HG03354 (cell line): Measurements from ENCODE around the gene SBF2.
"Not testable (repeated sequence)": the region's sequence is repeated elsewhere in the genome, so short reads cannot be mapped to it uniquely, and the experiment has no call there.

Experiments
- ATAC-seq: cut with Tn5 transposase; IDR thresholded peaks from one replicate; pipeline ENCODE4 v1.9.1; 2021; ENCODE audit warnings: mild to moderate bottlenecking; ENCODE audit not compliant: unreplicated experiment, poor library complexity, severe bottlenecking

The SBF2 gene

DNA sequence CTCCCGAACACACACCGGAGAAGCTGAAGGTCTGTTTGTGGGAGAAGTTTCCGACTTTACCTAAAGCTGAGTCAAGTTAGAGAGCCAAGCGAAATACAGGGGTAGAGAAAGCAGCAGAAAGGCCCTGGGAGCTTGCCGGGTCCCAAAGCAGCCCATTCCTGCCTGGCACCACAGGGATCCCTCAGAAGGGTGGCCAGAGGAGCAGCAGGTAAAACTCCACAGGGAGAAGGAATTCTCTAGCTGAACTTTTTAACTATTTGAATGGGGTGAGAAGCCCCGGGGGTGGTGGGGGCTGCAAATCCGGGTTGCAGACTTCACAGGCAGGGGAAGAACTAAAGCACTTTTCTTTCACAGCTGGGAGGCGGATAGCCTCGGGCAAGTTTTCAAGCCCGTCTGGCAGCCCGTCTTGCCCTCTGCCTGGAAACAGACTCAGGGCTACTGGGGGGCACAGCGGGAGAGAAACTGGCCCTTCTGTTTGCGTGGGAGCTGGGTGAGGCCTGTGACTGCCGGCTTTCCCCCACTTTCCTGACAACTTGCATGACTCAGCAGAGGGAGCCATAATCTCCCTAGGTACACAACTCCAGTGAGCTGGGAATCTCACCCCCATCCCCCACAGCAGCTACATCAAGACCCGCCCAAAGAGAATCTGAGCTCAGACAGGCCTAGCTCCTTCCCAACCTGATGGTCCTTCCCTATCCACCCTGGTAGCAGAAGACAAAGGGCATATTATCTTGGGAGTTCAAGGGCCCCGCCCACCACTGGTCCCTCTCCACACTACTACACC is 311.0 kb downstream of the SBF2 start:
- ATAC-seq: no peak

DNA sequence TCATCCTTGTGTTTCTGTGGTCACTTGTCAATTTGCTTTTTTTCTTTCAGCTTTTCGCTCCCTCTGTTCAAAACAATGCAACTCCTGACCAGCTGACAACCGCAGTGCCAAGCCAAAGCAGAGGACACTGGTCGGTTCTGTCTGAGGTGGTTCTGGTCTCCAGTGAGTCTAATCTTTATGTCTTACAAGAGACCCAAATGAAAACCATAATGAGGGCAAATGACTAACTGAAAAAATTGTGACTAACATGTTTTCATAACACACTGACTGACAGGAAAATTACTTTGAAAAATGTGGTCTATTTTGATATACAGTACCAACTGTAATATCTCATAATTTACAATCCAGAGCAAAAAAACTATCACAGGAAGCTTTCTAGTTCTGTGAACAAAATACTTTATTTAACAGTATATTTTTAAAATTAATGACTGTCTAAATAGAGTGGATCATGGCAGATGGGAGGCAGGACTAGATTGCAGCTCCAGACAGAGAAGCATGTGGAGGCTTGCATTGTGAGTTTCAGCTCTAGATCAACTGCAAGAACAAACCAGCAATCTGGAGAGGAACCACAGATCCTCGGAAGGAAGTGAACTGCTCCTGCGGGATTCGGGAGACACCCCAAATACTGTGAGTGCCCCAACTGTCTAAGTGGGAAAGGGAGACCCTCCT is 311.8 kb downstream of the SBF2 start:
- ATAC-seq: no peak

DNA sequence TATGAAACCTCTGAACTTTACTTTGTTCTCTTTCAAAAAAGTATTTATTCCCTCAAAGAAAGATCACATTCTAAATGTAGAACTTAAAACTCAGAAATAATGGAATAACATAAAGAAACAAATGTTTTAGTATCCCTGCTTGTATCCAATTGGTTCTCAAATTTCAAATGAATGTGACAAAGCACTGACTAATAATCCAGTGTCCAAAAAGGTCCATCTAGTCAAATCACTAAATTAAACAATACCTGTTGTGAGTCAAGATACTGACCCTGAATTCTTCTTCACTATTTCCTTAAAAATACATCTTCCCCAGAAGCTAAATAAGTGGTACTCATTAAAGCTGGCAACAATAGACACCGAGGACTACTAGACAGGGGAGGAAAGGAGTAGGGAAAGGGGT is 313.1 kb downstream of the SBF2 start:
- no peak for ATAC-seq

DNA sequence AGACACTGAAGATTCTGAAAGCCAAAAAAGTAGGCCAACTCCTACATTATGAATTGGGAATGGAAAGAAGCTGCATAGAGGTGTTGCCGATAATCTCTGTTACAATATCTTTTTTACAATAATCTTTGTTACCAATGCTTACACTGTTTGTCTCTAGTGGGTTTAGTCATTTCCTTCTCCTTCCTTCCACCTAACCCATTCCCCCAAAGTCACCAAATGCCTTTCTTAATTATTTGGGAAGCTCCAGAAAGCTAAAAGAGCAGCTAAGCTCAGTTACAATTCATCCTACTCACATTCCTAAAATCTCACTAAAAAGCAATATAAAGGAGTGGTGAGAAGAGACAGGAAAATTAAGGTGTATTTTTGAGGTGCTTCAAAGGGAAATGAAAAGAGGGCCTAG is 316.5 kb downstream of the SBF2 start:
- ATAC-seq: no peak

DNA sequence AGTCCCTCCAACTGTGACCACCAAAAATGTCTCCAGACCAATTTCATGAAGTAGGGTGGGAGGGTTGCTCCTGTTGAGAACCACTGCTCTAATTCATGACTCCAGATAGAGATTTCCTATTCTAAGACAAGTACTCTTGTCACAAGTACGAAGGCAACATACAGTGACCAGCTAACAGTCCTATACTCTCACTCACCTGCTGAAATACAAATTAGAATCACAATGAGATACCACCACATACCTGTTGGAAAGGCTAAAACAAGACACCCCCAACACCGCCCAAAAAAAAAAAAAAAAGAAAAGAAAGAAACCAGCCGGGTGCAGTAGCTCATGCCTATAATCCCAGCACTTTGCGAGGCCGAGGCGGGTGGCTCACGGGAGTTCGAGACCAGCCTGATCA is 319.6 kb downstream of the SBF2 start:
- no peak for ATAC-seq

DNA sequence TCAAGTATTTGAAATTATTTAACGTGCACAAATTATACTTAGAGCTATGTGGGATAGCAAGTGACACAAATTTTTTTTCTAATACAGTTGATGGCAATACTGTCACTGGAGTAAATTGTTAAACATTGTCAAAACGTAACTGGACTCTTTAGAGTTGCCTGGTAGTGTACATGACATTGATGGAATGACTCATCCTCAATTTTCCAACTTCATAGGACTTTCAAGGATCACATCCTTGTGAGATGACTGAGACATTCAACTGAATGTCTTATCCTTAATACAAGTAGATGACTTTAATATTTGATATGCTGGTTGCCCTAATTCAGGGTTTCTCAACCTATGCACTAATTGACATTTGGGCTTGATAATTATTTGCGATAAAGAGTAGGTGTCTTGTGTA is 320.1 kb downstream of the SBF2 start:
- no peak for ATAC-seq

DNA sequence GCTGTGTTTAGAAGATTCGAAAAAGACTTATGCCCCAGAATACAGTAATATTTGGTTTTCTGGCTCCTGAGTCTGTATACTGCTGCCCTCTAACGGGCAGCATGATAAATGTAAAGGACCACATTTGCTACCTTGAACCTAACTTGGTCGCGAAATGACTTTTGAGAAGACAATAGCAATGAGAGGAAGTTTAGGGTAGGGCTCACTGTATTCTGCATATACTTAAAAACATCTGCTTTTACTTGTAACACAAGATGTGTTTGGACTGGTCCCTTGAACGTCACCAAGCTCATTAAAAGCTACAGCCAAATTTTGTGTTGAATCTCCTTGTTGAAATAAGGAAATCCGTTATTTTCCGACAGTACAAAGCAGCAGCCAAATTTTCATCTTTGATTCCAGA is 321.0 kb downstream of the SBF2 start:
- peak; percentile 38 for ATAC-seq

DNA sequence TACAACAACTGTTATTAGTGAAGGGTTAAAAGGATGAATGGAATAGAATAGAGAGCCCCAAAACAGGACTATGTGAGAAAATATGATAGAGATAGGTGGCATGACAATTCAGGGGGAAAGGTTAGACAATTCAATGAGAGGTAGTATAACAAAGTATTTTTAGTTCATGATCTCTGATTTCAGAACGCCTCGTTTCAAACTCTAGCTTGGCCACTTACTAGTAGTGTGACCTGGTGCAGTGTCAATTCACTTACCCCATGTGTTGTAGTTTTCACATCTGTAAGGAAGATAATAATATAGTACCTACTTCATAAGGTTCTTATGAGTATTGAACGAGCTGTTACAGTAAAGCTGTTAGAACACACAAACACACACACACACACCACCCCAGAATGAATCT is 322.1 kb downstream of the SBF2 start:
- no peak for ATAC-seq

DNA sequence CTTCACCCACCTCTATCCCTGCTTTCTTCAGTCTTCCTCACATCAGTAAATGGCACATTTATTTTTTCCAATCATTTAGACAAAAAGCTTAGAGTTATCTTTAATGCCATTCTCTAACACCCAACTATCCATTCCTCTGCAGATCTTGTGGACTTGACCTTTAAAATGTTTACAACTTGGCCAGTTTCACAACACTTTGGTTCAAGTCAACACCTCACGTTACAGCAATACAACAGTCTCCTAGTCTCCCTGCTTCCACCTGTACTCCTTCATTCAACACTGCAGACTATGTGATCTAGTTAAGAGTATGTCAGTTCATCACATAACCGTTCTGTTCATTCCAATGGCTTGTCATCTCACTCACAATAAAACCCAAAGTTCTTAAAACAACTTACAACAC is 325.0 kb downstream of the SBF2 start:
- ATAC-seq: no peak

DNA sequence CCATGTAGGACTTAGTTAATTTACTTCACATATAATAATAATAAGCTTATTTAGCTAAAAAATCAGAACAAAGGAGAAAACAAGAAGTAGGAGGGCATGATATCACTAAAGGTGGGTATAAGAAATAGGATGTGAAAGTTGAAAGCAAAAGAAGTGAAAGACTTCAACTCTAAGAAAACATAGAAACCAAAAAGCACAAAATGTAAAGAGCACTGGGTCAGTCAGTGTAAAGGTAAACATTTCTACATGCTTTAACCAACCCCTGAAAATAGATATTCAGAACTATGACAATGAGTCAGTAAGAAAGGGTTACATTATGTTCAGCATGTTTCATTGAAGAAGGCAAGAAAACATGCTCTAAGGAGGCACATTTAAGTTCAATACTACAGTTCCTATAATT is 331.3 kb downstream of the SBF2 start:
- peak; percentile 95 for ATAC-seq

DNA sequence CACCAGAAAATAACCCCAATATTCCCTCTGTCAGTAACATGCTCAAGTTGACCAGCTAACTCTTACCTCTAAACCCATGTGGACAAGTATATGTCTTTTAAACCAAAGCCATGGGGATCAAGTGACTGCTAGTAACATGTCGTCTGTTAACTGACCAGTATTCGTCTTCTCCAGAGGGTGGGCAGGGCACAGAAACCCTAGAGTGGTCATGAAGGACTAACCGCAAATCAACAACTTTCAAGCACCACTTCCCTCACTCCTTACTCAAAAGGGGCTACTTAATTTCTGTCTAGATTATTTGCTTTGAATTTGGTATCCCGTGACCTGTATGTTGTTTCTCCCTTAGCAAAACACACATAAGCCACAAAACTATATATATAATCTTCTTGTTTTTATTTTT is 336.9 kb downstream of the SBF2 start:
- no peak for ATAC-seq

DNA sequence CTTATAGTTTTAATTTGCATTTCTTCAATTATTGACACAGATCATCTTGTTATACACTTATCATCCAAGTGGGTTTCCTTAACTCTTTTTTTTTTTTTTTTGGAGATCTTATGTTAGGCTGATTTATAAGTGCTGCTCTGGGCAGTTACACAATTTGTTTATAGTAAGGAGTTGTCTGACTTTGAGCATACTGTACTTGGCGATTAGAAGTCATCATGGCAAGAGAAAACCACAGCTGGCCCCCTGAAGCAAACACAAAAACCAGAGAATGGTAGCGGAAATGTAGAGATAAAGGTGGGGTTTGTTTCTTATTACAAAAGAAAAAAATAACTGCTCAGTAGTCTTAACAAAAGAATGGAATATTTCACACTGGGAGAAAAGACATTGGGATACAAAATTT is 337.5 kb downstream of the SBF2 start:
- no peak for ATAC-seq

DNA sequence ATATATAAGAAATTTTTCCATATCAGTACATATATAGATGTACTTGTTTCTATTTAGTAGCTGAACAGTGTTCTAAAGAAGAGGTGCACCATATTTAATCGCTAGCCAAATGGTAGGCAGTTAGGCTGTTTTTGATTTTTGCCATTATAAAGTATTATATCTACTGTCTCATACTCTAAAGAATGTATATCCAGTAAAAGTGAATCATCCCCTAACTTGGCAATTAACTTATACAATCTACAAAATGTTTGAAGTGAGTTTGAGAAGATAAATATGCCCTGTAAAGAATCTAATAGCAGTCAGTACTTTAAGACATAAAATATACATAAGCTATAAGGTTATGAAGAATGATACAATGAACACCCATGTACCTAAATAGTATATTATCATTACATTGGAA is 338.6 kb downstream of the SBF2 start:
- no peak for ATAC-seq

DNA sequence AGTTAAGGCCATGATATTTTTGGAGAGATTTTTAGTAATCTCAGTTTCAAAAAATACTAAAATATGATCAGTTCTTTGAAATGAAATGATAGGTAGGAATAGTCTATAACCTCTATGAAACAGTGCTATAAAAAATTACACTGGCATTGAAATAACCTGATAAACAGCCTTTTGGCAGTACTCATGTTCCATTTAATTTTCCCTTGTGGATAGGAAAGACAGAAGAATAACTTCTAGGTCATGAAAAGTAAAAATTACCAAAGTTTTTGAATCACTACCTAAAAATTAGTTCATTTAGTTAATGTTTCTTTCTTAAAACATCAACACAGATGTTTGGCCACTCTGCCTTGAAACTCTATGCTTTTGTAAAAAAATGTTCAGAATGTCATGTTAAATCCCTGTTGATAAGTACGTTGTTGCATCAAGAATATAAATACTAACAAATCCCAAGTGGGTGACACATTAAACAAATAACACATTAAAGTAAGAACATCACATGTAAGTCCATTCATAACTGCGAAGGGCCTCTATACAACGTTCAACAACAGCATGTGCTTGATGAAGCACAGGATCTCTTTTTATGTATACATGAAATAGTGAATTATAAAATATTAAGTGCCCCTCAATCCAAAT is 339.9 kb downstream of the SBF2 start:
- ATAC-seq: no peak

DNA sequence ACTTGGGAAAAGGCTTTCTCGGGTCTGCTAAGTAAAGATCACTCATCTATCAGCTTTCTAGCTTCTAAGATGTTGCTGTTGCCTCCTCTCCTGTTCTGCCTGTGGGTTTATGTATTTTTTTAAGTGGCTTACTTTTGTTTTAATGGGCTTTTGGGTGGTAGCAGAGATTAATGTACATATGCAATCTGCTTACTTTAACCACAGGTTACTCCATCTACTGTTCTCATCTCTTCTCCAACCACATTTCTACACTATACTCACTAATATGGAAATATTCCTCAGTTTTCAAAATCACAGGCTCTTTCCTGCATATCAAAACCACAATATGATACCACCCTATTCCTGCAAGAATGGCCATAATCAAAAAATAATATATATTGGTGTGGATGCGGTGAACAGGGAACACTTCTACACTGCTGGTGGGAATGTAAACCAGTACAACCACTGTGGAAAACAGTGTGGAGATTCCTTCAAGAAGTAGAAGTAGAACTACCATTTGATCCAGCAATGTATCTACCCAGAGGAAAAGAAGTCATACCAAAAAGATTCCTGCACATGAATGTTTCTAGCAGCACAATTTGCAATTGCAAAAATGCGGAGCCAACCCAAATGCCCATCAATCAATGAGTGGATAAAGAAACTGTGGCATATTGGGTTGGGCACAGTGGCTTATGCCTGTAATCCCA is 341.4 kb downstream of the SBF2 start:
- no peak for ATAC-seq

DNA sequence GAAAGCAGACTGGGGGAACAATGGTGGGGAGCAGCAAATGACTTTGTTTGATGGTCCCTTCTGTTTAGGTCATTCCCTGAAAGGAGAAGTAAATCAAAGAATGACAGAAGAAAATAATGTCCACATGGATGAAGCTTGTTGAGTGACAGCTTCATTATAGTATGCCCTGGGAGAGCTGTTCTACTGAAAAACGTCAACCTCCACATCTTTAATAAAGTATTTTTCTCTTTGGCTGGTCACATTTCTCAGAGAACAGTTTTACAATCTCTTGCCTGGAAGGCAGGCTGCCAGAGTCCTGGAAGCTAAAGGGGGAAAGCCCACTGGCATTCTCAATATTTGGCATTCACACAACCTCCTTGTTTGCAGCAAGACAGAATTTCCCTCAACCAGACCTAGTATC is 342.2 kb downstream of the SBF2 start:
- ATAC-seq: no peak

DNA sequence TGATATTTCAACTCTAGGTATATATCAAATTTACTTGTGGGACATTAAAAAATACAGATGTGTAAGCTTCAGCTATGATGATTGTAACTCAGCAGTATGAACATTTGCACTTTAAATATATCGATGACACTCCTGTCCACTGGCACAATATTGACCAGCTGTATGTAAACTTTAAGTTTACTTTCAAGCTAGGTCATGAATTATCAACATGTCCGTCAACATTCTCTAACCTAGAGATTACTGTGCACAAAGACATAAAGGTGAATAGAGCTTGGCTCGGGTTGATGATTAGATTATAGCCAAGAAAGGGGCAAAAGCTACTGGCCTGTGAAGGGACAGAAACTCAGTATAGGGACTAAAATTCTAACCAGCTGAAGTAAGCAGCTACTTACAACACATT is 343.6 kb downstream of the SBF2 start:
- no peak for ATAC-seq

DNA sequence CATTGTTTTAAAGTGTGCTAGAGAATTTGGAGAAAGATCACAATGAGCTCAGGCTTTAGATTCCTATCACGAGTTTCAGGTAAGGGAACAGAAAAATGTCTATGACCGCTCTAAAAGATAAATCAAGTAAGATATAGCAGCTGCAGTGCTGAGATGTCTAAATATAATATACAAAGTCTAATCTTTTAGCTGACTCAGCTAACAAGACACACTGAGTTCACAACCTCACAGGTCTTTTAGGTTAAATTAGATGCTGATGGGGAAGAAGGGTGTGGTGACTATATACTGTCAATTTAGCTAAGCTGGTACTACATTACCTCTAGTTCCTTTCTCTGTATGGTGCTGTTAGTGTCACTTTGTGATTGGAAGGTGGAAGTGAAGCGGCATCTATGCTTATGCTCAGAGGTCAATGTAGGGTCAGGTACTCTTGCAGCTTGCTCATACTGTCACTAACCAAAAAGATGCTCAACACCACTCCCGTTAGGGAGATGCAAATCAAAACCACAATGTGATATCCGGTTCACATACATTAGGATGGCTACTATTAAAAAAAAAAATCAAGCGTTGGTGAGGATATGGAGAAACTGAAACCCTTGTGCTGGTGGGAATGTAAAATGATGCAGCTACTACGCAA is 346.7 kb downstream of the SBF2 start:
- ATAC-seq: peak; percentile 50

DNA sequence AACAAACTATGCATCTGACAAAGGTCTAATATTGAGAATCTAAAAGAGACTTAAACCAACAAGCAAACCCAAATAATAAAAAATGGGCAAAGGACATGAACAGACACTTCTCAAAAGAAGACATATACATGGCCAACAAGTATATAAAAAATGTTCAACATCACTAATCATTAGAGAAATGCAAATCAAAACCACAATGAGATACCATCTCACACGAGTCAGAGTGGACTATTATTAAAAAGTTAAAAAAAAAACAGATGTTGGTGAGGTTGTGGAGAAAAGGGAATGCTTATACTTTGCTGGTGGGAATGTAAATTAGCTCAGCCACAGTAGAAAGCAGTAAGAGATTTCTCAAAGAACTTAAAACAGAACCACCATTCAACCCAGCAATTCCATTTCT is 348.3 kb downstream of the SBF2 start:
- not testable (repeated sequence) for ATAC-seq
